GM21526 (cell line): Measurements from ENCODE around the gene ATF6.

Experiments
- ATAC-seq: cut with Tn5 transposase; IDR thresholded peaks from one replicate; pipeline ENCODE4 v1.9.1; 2021; ENCODE audit warnings: moderate library complexity; ENCODE audit not compliant: unreplicated experiment, low FRiP score

The ATF6 gene

GRCh38 chr1:161929137-161929536 lies 163.0 kb downstream of the ATF6 start:
- ATAC-seq: no peak

DNA sequence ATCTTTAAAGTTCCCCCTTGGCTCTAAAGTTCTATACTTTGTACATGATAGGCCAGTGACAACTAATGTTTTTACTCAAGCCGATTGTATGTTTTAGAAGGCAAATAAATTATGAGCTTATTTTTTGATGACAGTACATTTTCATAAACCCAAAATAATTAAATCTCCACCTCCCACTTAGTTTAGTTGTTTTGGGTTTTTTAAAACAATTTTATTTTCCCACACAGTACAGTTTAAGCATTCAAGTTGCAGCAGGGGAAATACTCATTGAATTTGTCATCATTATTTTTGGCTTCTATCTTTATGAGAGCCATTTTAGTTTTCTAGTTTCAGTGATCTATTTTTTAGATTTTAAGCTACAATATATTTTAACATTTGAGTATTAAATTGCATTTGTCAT lies 163.9 kb downstream of the ATF6 start:
- ATAC-seq: no peak

DNA sequence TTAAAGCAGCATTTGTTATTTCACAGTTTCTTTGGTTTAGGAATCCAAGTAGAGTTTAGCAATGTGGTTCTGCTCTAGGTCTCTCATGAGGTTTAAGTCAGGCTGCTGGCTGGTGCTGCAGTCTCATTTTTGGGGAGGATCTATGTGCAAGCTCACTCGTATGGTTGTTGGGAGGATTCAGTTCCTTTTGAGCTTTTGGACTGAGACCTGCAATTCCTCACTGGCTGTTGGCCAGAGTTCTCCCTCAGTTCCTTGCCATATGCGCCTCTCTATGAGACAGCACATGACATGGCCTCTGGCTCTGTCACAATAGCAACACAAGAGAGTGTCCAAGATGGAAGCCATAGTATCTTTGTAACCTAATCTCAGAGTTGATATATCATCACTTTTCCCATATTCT lies 166.5 kb downstream of the ATF6 start:
- ATAC-seq: no peak

- no peak for ATAC-seq
Measured at GRCh38 chr1:161933592-161934588, 167.8 kb downstream of the ATF6 start.

GRCh38 chr1:161935264-161935663 lies 169.1 kb downstream of the ATF6 start:
- ATAC-seq: no peak

GRCh38 chr1:161936786-161937185 lies 170.7 kb downstream of the ATF6 start:
- ATAC-seq: no peak

DNA sequence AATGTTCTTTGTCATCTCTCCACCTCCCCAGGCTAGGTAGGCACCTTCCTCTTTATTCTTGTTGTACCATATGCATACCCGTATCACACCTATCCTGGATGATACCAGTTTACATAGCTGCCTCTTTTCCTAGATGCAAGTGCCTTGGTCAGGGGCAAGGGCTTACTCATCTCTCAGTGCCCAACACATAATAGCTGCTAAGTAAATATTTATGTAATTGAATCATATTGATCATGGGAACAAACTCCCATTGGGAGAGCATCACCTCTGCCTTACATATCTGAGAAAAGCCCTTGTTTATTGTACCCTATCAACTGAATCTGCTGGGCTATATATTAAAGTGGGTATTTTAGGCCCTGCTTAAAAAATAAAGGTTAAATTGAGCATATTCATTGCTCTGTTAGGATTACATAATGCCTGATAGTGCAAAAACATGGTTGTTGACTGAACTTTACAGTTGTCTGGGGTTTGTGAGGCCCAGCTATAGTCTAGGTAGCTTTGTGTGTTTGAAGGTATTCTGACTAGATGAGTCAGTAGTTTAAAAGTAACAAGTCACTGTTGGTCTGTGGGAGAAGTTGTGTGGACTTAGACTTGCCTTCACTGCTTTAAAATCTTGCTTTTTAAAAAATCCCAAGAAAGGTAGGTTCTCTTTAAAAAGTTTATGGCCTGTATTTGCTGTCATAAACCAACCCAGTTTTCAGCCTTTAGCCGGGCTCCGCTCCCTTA lies 174.9 kb downstream of the ATF6 start:
- no peak for ATAC-seq

DNA sequence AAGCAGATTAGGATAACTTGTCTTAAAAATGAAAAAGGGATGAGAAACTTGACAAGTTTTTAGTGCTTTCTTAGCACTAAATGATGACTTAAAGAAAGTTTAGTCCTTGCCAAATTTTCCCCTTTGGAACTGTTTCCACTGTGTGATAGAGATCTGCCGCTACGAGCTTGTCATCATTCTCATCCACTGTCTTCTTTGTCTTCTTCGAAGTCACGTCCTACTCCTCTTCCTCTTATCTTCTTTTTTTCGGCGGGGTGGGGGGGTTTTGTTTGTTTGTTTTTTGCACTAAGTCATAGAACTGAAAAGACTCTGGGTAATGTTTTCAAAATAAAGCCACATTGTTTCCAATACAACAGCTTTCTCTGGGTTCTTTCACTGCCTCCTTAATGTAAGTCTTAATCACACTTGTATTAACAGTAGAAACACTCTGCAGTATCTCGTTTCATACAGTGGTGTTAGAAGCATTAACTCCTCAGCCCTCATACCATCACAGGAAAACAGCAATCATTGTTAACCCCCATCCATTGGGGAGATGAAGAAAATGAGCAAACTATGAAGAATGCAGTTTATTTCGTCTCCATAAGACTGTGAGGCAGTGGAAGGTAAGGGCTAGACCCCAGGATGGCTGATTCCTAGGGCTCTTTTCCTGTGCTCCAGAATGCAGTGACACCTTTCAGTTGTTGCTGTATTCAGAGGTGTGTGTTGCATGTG lies 175.8 kb downstream of the ATF6 start:
- ATAC-seq: no peak

DNA sequence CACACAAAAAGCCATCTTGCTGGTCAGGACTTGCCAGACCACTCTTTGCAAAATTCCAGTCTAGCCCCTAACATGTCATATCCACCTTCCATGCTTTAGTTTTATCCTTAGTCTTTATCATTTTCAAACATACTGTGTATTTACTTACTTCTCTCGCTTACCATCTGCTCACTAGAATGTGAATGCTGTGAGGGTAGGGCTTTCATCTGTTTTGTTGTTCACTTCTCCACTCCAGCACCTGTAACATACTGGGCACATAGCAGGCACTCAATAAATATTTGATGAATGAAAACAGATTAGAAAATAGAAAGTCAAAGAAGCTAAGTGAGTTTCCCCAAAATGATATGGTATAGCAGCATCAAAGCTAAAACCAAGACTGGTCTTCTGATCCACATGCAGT lies 177.6 kb downstream of the ATF6 start:
- no peak for ATAC-seq

- ATAC-seq: no peak
Measured at GRCh38 chr1:161944381-161944780, 178.3 kb downstream of the ATF6 start.

- no peak for ATAC-seq
Measured at GRCh38 chr1:161945306-161946060, 179.4 kb downstream of the ATF6 start.

GRCh38 chr1:161946071-161946987 lies 180.2 kb downstream of the ATF6 start:
- ATAC-seq: no peak

DNA sequence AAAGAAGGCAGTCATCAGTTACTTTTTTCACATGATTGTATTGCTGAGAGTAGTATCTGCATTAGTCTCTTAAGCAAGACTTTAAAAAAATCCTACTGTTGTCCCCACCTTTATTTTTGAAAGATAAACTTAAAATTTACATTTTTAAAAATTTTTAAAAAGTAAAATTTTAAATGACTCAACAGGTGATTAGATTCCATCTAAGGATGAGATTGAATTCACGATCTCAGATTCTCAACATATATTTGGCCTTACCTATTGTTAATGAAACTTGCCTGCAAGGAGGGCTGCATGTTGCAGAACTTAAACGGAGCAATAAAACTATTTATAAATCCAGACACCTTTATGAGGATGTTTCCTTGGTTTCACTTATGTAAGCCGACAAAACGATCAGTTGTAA lies 182.3 kb downstream of the ATF6 start:
- no peak for ATAC-seq

DNA sequence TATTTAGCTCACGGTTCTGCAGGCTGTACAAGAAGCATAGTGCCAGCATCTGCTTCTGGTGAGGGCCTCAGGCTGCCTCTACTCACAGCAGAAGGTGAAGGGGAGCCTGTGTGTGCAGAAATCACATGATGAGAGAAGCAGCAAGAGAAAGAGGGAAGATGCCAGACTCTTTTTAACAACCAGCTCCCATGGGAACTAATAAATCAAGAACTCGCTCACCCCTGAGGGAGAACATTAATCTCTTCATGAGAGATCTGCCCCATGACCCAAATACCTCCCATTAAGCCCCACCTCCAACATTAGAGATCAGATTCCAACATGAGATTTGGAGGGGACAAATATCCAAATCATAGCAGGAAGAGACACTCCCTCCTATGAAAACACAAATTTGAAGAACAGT lies 183.4 kb downstream of the ATF6 start:
- ATAC-seq: no peak

DNA sequence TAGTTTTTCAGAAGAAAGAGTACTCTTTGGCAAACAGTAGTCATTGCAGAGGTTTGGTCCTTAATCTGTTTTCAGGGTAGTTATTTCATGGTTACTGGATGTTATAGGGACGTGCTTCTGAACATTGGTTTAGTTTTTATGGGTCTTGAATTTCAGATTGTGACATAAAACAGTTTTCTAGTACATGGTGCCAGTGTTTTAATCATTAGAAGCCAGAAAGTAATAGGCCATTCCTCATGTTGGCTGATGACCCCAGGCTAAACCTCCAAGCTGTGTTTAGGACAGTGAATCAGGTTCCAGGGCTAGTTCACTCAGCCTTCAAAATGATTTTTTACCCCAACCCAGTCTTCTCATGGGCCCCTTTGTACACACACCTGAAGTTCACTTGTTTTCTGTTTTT lies 184.3 kb downstream of the ATF6 start:
- ATAC-seq: no peak

GRCh38 chr1:161951646-161952045 lies 185.5 kb downstream of the ATF6 start:
- ATAC-seq: no peak

- ATAC-seq: no peak
Measured at GRCh38 chr1:161952607-161953172, 186.6 kb downstream of the ATF6 start.

DNA sequence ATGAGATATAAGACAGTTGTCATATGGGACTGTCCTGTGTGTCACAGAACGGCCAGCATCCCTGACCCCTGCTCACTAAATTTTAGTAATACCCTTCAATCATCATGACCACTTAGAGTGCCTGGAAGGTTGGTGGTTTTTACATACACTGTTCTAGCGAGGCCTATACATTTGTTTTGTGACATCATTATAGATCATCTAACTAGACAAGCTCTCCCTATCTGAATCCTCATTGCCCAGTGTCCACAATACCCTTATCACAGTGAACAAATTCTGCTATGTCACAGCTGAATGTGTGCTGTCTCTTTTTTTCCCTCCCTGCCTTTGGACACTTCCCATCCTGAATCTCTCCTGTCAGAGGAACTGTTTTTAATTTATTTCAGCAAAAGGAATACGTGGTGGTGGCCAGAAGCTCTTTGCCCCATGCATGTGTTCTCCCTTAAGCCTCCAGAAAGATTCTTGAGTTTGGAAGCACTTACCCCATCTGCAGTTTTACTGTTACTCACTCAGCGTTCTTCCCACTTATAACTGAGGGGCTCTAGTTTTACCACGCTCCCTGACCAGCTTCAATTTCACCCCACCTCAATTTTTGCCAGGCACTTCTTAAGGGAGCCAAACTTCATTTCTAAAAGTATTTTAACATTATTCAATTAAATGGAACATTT lies 187.3 kb downstream of the ATF6 start:
- no peak for ATAC-seq
